ENCODE measurements around the gene IRAG1. TPM values are rescaled to one million over a fixed set of nuclear protein-coding genes. Genes with fewer than 3 reads are reported as not detected.

IRAG1 gene
- total RNA-seq: 10 to 100 TPM in 2 of 4 donors, 1 to 10 TPM in 2; 5.9 to 23.1 (median 11.4) TPM

- H3K4me1 ChIP-seq: peaks cover 0 to 5% (median 2%) of the 10 kb centered on the region in 4 donors
- no peaks in the 10 kb centered on the region for H3K27me3 ChIP-seq
- peak within 1 kb of the TSS; percentile 22 to 77 (median 50) for H3K27ac ChIP-seq
- no peaks in the 10 kb centered on the region for H3K36me3 ChIP-seq
- H3K4me3 ChIP-seq: peak within 1 kb of the TSS in 3 of 4 donors; percentile 11 to 41 (median 19)
- TF ChIP-seq CTCF (IDR thresholded peaks at IDR 0.05): no peak
- TF ChIP-seq POLR2A (IDR thresholded peaks at IDR 0.05): no peak
- TF ChIP-seq EP300 (IDR thresholded peaks at IDR 0.05): peak in 1 of 2 donors; percentile 40
- 38 to 51% methylated on average over 9 to 10 of the region's 18 CpGs for WGBS, 2 donors
- H3K9me3 ChIP-seq: no peaks in the 10 kb centered on the region
- DNase-seq (ENCODE audit: low spot score in 2 of 2): peak in 1 of 2 donors; percentile 24
These were observed at the start of gene IRAG1 for GRCh38 chr11:10693509-10694081. IRAG1 (minus strand) TSS chr11:10693755; CDS start chr11:10693602, 153 bp downstream.

- Histone ChIP-seq H3K27me3 (no peaks in the 10 kb centered on the region), H3K4me1 (no peaks in the 10 kb centered on the region), H3K36me3 (no peaks in the 10 kb centered on the region), H3K27ac (no peak overlapping the region), H3K4me3 (no peak overlapping the region), H3K9me3 (no peaks in the 10 kb centered on the region)
- WGBS, 2 donors: 72 to 84% methylated on average over 9 of the region's 9 CpGs
- DNase-seq (ENCODE audit: low spot score in 2 of 2): no peak
- TF ChIP-seq POLR2A (IDR thresholded peaks at IDR 0.05): no peak
- TF ChIP-seq CTCF (IDR thresholded peaks at IDR 0.05): no peak
These were observed 49.1 kb upstream of the IRAG1 start for GRCh38 chr11:10742460-10743208.

GRCh38 chr11:10735481-10736475 lies 42.2 kb upstream of the IRAG1 start:
- DNase-seq (ENCODE audit: low spot score in 2 of 2): peak; percentile 88 to 97
- 9 to 12% methylated on average over 21 of the region's 21 CpGs for WGBS, 2 donors
- H3K27me3 ChIP-seq: no peaks in the 10 kb centered on the region
- H3K9me3 ChIP-seq: peaks cover 0 to 7% (median 0%) of the 10 kb centered on the region in 4 donors
- peak overlapping the region in 2 of 4 donors; percentile 36 to 81 for H3K27ac ChIP-seq
- no peak for TF ChIP-seq POLR2A (IDR thresholded peaks at IDR 0.05)
- peak in 1 of 2 donors; percentile 54 for TF ChIP-seq EP300 (IDR thresholded peaks at IDR 0.05)
- peak; percentile 96 to 99 (median 98) for TF ChIP-seq CTCF (IDR thresholded peaks at IDR 0.05)
- H3K4me3 ChIP-seq: peak overlapping the region in 2 of 4 donors; percentile 17 to 35
- H3K4me1 ChIP-seq: peaks cover 0 to 13% (median 0%) of the 10 kb centered on the region in 4 donors
- no peaks in the 10 kb centered on the region for H3K36me3 ChIP-seq

GRCh38 chr11:10731064-10731680 lies 37.6 kb upstream of the IRAG1 start:
- H3K27me3 ChIP-seq: no peaks in the 10 kb centered on the region
- no peak for DNase-seq (ENCODE audit: low spot score in 2 of 2)
- peaks cover 0 to 11% (median 0%) of the 10 kb centered on the region in 4 donors for H3K4me1 ChIP-seq
- H3K9me3 ChIP-seq: peaks cover 0 to 7% (median 0%) of the 10 kb centered on the region in 4 donors
- H3K27ac ChIP-seq: no peak overlapping the region
- 89 to 91% methylated on average over 3 of the region's 3 CpGs for WGBS, 2 donors
- H3K4me3 ChIP-seq: no peak overlapping the region
- no peaks in the 10 kb centered on the region for H3K36me3 ChIP-seq
- TF ChIP-seq CTCF (IDR thresholded peaks at IDR 0.05) (no peak), POLR2A (IDR thresholded peaks at IDR 0.05) (no peak), EP300 (IDR thresholded peaks at IDR 0.05) (no peak)

All from tibial nerve (tissue), 4 donors.